ENCODE results near the gene ADISSP.

DNA sequence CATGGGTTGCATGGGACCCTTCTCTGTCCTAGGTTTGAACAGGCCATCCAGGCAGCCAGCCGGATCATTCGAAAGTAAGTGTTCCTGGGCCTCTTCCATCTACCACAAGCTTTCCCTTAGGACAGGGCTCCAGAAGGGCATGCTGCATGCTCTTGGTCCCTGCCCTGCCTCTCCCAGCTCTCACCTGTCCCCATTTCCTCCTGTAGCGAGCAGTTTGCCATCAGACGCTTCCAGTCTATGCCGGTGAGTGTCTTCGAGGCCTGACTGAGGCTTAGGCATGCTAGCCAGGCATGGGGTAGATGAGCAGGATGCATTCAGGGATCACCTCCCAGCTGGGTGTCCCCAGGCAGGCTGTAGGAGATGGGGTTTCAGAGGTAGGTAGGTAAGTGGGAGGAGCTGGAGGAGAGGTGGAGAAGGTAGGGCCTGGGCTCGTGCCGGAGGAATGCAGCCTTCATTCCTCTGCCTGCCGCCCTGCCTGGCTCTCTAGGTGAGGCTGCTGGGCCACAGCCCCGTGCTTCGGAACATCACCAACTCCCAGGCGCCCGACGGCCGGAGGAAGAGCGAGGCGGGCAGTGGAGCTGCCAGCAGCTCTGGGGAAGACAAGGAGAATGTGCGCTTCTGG lies 32.8 kb upstream of the ADISSP start:
- TF ChIP-seq SMARCC2 (IDR thresholded peaks at IDR 0.05): no peak
- no peak for TF ChIP-seq HNRNPH1 (optimal IDR thresholded peaks at IDR 0.05; ENCODE audit: low read depth, low read length)
- TF ChIP-seq, protein P1, sequence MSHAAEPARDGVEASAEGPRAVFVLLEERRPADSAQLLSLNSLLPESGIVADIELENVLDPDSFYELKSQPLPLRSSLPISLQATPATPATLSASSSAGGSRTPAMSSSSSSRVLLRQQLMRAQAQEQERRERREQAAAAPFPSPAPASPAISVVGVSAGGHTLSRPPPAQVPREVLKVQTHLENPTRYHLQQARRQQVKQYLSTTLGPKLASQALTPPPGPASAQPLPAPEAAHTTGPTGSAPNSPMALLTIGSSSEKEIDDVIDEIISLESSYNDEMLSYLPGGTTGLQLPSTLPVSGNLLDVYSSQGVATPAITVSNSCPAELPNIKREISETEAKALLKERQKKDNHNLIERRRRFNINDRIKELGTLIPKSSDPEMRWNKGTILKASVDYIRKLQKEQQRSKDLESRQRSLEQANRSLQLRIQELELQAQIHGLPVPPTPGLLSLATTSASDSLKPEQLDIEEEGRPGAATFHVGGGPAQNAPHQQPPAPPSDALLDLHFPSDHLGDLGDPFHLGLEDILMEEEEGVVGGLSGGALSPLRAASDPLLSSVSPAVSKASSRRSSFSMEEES (CRISPR knock-in tag; IDR thresholded peaks at IDR 0.05): no peak

Data from HepG2 (cell line).